ENCODE measurements around the gene CROCC2.

CROCC2 gene

GRCh38 chr2:240962300-240963064 lies 56.3 kb downstream of the CROCC2 start:
- Histone ChIP-seq H3K9me3 (ENCODE audit: control extremely low read depth in 1 of 5, control insufficient read depth in 4 of 5, insufficient read depth in 2 of 5, low read depth in 1 of 5, low read length in 4 of 5) (no peaks in the 10 kb centered on the region), H3K36me3 (ENCODE audit: control insufficient read depth in 4 of 4, insufficient read depth in 4 of 4, low read length in 3 of 4) (no peaks in the 10 kb centered on the region), H3K27ac (ENCODE audit: insufficient read depth in 1 of 2, low read depth in 1 of 2, low read length in 2 of 2, poor library complexity in 1 of 2, severe bottlenecking in 2 of 2) (no peak overlapping the region), H3K27me3 (replicated peaks in 2 of 5; ENCODE audit: control insufficient read depth in 4 of 5, insufficient read depth in 5 of 5, low read length in 4 of 5) (no peaks in the 10 kb centered on the region), H3K4me1 (ENCODE audit: control extremely low read depth in 1 of 4, control insufficient read depth in 4 of 4, insufficient read depth in 4 of 4, low read length in 3 of 4) (peaks cover 0 to 35% (median 13%) of the 10 kb centered on the region in 4 experiments), H3K4me3 (ENCODE audit: control insufficient read depth in 1 of 7, extremely low read depth in 1 of 7, insufficient read depth in 4 of 7, low read depth in 2 of 7, low read length in 6 of 7) (no peak overlapping the region)
- no peak for DNase-seq
- CTCF ChIA-PET = no interaction called here
- POLR2A ChIA-PET = no interaction called here
- WGBS (ENCODE audit: insufficient coverage) = 95% methylated on average over 20 of the region's 29 CpGs

GRCh38 chr2:240963065-240963867 lies 57.1 kb downstream of the CROCC2 start:
- no peak for DNase-seq
- 98% methylated on average over 32 of the region's 33 CpGs for WGBS (ENCODE audit: insufficient coverage)
- H3K36me3 ChIP-seq (ENCODE audit: control insufficient read depth in 4 of 4, insufficient read depth in 4 of 4, low read length in 3 of 4) = no peaks in the 10 kb centered on the region
- ChIA-PET CTCF (interaction anchor here (2.4 kb wide), 1 partner anchor 10 kb away, joined by 8 read pairs; no protein-coding TSS in a partner anchor), POLR2A (no interaction called here)
- no peak overlapping the region for H3K4me3 ChIP-seq (ENCODE audit: control insufficient read depth in 1 of 7, extremely low read depth in 1 of 7, insufficient read depth in 4 of 7, low read depth in 2 of 7, low read length in 6 of 7)
- peaks cover 0 to 32% (median 13%) of the 10 kb centered on the region in 4 experiments for H3K4me1 ChIP-seq (ENCODE audit: control extremely low read depth in 1 of 4, control insufficient read depth in 4 of 4, insufficient read depth in 4 of 4, low read length in 3 of 4)
- H3K27ac ChIP-seq (ENCODE audit: insufficient read depth in 1 of 2, low read depth in 1 of 2, low read length in 2 of 2, poor library complexity in 1 of 2, severe bottlenecking in 2 of 2) = no peak overlapping the region
- no peaks in the 10 kb centered on the region for H3K9me3 ChIP-seq (ENCODE audit: control extremely low read depth in 1 of 5, control insufficient read depth in 4 of 5, insufficient read depth in 2 of 5, low read depth in 1 of 5, low read length in 4 of 5)
- H3K27me3 ChIP-seq (replicated peaks in 2 of 5; ENCODE audit: control insufficient read depth in 4 of 5, insufficient read depth in 5 of 5, low read length in 4 of 5) = no peaks in the 10 kb centered on the region

- Histone ChIP-seq H3K36me3 (ENCODE audit: control insufficient read depth in 4 of 4, insufficient read depth in 4 of 4, low read length in 3 of 4) (no peaks in the 10 kb centered on the region), H3K4me1 (ENCODE audit: control extremely low read depth in 1 of 4, control insufficient read depth in 4 of 4, insufficient read depth in 4 of 4, low read length in 3 of 4) (peaks cover 0 to 32% (median 13%) of the 10 kb centered on the region in 4 experiments), H3K9me3 (ENCODE audit: control extremely low read depth in 1 of 5, control insufficient read depth in 4 of 5, insufficient read depth in 2 of 5, low read depth in 1 of 5, low read length in 4 of 5) (no peaks in the 10 kb centered on the region), H3K27me3 (replicated peaks in 2 of 5; ENCODE audit: control insufficient read depth in 4 of 5, insufficient read depth in 5 of 5, low read length in 4 of 5) (no peaks in the 10 kb centered on the region), H3K4me3 (ENCODE audit: control insufficient read depth in 1 of 7, extremely low read depth in 1 of 7, insufficient read depth in 4 of 7, low read depth in 2 of 7, low read length in 6 of 7) (no peak overlapping the region), H3K27ac (ENCODE audit: insufficient read depth in 1 of 2, low read depth in 1 of 2, low read length in 2 of 2, poor library complexity in 1 of 2, severe bottlenecking in 2 of 2) (no peak overlapping the region)
- 97% methylated on average over 16 of the region's 20 CpGs for WGBS (ENCODE audit: insufficient coverage)
- DNase-seq = no peak
- CTCF ChIA-PET = interaction anchor here (2.4 kb wide), 1 partner anchor 9 kb away, joined by 8 read pairs; no protein-coding TSS in a partner anchor
- POLR2A ChIA-PET = no interaction called here
These were observed 58.0 kb downstream of the CROCC2 start for GRCh38 chr2:240963868-240964703.

- Histone ChIP-seq H3K36me3 (ENCODE audit: control insufficient read depth in 4 of 4, insufficient read depth in 4 of 4, low read length in 3 of 4) (no peaks in the 10 kb centered on the region), H3K9me3 (ENCODE audit: control extremely low read depth in 1 of 5, control insufficient read depth in 4 of 5, insufficient read depth in 2 of 5, low read depth in 1 of 5, low read length in 4 of 5) (no peaks in the 10 kb centered on the region), H3K4me3 (ENCODE audit: control insufficient read depth in 1 of 7, extremely low read depth in 1 of 7, insufficient read depth in 4 of 7, low read depth in 2 of 7, low read length in 6 of 7) (no peak overlapping the region), H3K27me3 (replicated peaks in 2 of 5; ENCODE audit: control insufficient read depth in 4 of 5, insufficient read depth in 5 of 5, low read length in 4 of 5) (no peaks in the 10 kb centered on the region), H3K27ac (ENCODE audit: insufficient read depth in 1 of 2, low read depth in 1 of 2, low read length in 2 of 2, poor library complexity in 1 of 2, severe bottlenecking in 2 of 2) (no peak overlapping the region), H3K4me1 (ENCODE audit: control extremely low read depth in 1 of 4, control insufficient read depth in 4 of 4, insufficient read depth in 4 of 4, low read length in 3 of 4) (peaks cover 0 to 32% (median 13%) of the 10 kb centered on the region in 4 experiments)
- 97% methylated on average over 13 of the region's 15 CpGs for WGBS (ENCODE audit: insufficient coverage)
- DNase-seq = no peak
- ChIA-PET POLR2A (no interaction called here), CTCF (interaction anchor here (2.4 kb wide), 1 partner anchor 8 kb away, joined by 8 read pairs; no protein-coding TSS in a partner anchor)
These were observed 58.7 kb downstream of the CROCC2 start for GRCh38 chr2:240964704-240965295.

- DNase-seq = peak in 2 of 3 donors; percentile 17 to 44
- WGBS (ENCODE audit: insufficient coverage) = 38% methylated on average over 20 of the region's 22 CpGs
- H3K4me1 ChIP-seq (ENCODE audit: control extremely low read depth in 1 of 4, control insufficient read depth in 4 of 4, insufficient read depth in 4 of 4, low read length in 3 of 4) = peaks cover 0 to 30% (median 12%) of the 10 kb centered on the region in 4 experiments
These were observed 59.3 kb downstream of the CROCC2 start for GRCh38 chr2:240965296-240965904.

GRCh38 chr2:240965905-240966456 lies 59.8 kb downstream of the CROCC2 start:
- ChIA-PET CTCF (interaction anchor here (1.0 to 1.2 kb wide), 2 partner anchors 18 to 52 kb away, joined by 3 to 6 read pairs; no protein-coding TSS in a partner anchor), POLR2A (no interaction called here)
- Histone ChIP-seq H3K27ac (ENCODE audit: insufficient read depth in 1 of 2, low read depth in 1 of 2, low read length in 2 of 2, poor library complexity in 1 of 2, severe bottlenecking in 2 of 2) (no peak overlapping the region), H3K27me3 (replicated peaks in 2 of 5; ENCODE audit: control insufficient read depth in 4 of 5, insufficient read depth in 5 of 5, low read length in 4 of 5) (no peaks in the 10 kb centered on the region), H3K9me3 (ENCODE audit: control extremely low read depth in 1 of 5, control insufficient read depth in 4 of 5, insufficient read depth in 2 of 5, low read depth in 1 of 5, low read length in 4 of 5) (peaks cover 0 to 2% (median 0%) of the 10 kb centered on the region in 5 experiments), H3K4me1 (ENCODE audit: control extremely low read depth in 1 of 4, control insufficient read depth in 4 of 4, insufficient read depth in 4 of 4, low read length in 3 of 4) (peaks cover 0 to 25% (median 9%) of the 10 kb centered on the region in 4 experiments), H3K4me3 (ENCODE audit: control insufficient read depth in 1 of 7, extremely low read depth in 1 of 7, insufficient read depth in 4 of 7, low read depth in 2 of 7, low read length in 6 of 7) (no peak overlapping the region), H3K36me3 (ENCODE audit: control insufficient read depth in 4 of 4, insufficient read depth in 4 of 4, low read length in 3 of 4) (no peaks in the 10 kb centered on the region)
- peak in 2 of 3 donors; percentile 13 to 23 for DNase-seq
- WGBS (ENCODE audit: insufficient coverage) = 55% methylated on average over 15 of the region's 28 CpGs

More at GRCh38 chr2:240965296-240965904, 59.3 kb downstream of the CROCC2 start:
- no peaks in the 10 kb centered on the region for H3K27me3 ChIP-seq (replicated peaks in 2 of 5; ENCODE audit: control insufficient read depth in 4 of 5, insufficient read depth in 5 of 5, low read length in 4 of 5)
- H3K4me3 ChIP-seq (ENCODE audit: control insufficient read depth in 1 of 7, extremely low read depth in 1 of 7, insufficient read depth in 4 of 7, low read depth in 2 of 7, low read length in 6 of 7) = peak overlapping the region in 1 of 7 experiments; percentile 26
- no peak overlapping the region for H3K27ac ChIP-seq (ENCODE audit: insufficient read depth in 1 of 2, low read depth in 1 of 2, low read length in 2 of 2, poor library complexity in 1 of 2, severe bottlenecking in 2 of 2)
- H3K9me3 ChIP-seq (ENCODE audit: control extremely low read depth in 1 of 5, control insufficient read depth in 4 of 5, insufficient read depth in 2 of 5, low read depth in 1 of 5, low read length in 4 of 5) = peaks cover 0 to 2% (median 0%) of the 10 kb centered on the region in 5 experiments
- ChIA-PET POLR2A (no interaction called here), CTCF (interaction anchor here (1.2 to 2.4 kb wide), 2 partner anchors 8 to 51 kb away, joined by 3 to 8 read pairs; no protein-coding TSS in a partner anchor)
- H3K36me3 ChIP-seq (ENCODE audit: control insufficient read depth in 4 of 4, insufficient read depth in 4 of 4, low read length in 3 of 4) = no peaks in the 10 kb centered on the region
